Sigmoid colon (tissue), 7 donors: ENCODE data around the gene CTDP1. TPM values are rescaled to one million over a fixed set of nuclear protein-coding genes. Genes with fewer than 3 reads are reported as not detected.
A peak's percentile ranks its signal among the peaks of the same experiment; 100 is the strongest.

ENCODE experiments used
- DNase-seq: peaks from one replicate; pipeline ENCODE4 v3.0.0-alpha.2; 2019
- H3K27ac ChIP-seq, 4 donors: fragments of 200-600 bp; sonication (generic); one replicate each; pipeline ENCODE4 v1.5.1; 2016 to 2019; ENCODE audit warnings: mild to moderate bottlenecking in 1 of 4
- H3K27me3 ChIP-seq, 3 donors: fragments of 200-600 bp; sonication (generic); one replicate each; pipeline ENCODE4 v1.5.1; 2019; ENCODE audit warnings: mild to moderate bottlenecking in 1 of 3
- H3K36me3 ChIP-seq, 4 donors: fragments of 200-600 bp; sonication (generic); one replicate each; pipeline ENCODE4 v1.5.1; 2016 to 2019
- H3K4me1 ChIP-seq, 4 donors: fragments of 200-600 bp; sonication (generic); one replicate each; pipeline ENCODE4 v1.5.1; 2017 to 2019
- H3K4me3 ChIP-seq, 4 donors: fragments of 200-600 bp; sonication (generic); one replicate each; pipeline ENCODE4 v1.5.1; 2017 to 2019; ENCODE audit warnings: mild to moderate bottlenecking in 2 of 4, moderate library complexity in 1 of 4
- H3K9me3 ChIP-seq, 4 donors: fragments of 200-600 bp in 3 of 4; sonication (generic) in 3 of 4; one replicate each; pipeline versions ENCODE4 v1.5.1 to v1.6.1; 2013 to 2019
- CTCF ChIP-seq, 4 experiments: fragments of 450-650 bp in 3 of 4; fragments of 200-600 bp in 1 of 4; IDR thresholded peaks; one replicate each; pipeline ENCODE4 v1.5.1; 2016 to 2019; ENCODE audit warnings: antibody characterized with exemption in 4 of 4, mild to moderate bottlenecking in 3 of 4, moderate library complexity in 2 of 4
- EP300 ChIP-seq, 4 donors: sonication (generic); formaldehyde crosslinking; IDR thresholded peaks; one replicate each; pipeline ENCODE4 v1.6.1; 2017; ENCODE audit warnings: antibody characterized with exemption in 4 of 4
- POLR2A ChIP-seq, 2 donors: fragments of 450-650 bp; IDR thresholded peaks; one replicate each; pipeline ENCODE4 v1.6.1; 2016; ENCODE audit warnings: antibody characterized with exemption in 2 of 2, mild to moderate bottlenecking in 2 of 2, moderate library complexity in 2 of 2
- POLR2AphosphoS5 ChIP-seq, 4 donors: sonication (generic); formaldehyde crosslinking; IDR thresholded peaks; one replicate each; pipeline ENCODE4 v1.6.1; 2017; ENCODE audit warnings: antibody characterized with exemption in 4 of 4
- WGBS, 2 donors: extraction: QIAGEN DNeasy Blood & Tissue Kit; methylation state at CpG; one replicate each; pipeline ENCODE4 v1.1.7; 2013; 5-methylcytosine and 5-hydroxymethylcytosine counted together
- intact Hi-C: fragments of 100-400 bp; cut with DNase I; formaldehyde crosslinking; loops from one replicate; pipeline ENCODE4 v1.15.1; 2023
- polyA plus RNA-seq, 3 donors: library from polyadenylated mRNA; stranded (reverse); fragments of 200-250 nt; gene quantifications; one replicate each; pipeline ENCODE4 v1.2.3, GENCODE V29; 2013
- total RNA-seq, 4 donors: library from RNA; depleted of rRNA; stranded (reverse); fragments of >200 nt; gene quantifications; one replicate each; pipeline ENCODE4 v1.1.0, GENCODE V29; 2016
- donor health status: healthy with polysubstance abuse.
- donor health status: Bipolar disorder and iron deficiency.
- donor health status: healthy.

CTDP1 gene
- total and polyA plus RNA-seq, 7 donors = 11.1 to 25.9 (median 14.7) TPM

- intact Hi-C loops = loop anchor here (2.0 kb wide), 1 partner anchor 111 kb away; no protein-coding TSS in a partner anchor
- TF ChIP-seq POLR2A (IDR thresholded peaks at IDR 0.05) (no peak), CTCF (IDR thresholded peaks at IDR 0.05) (no peak)
- H3K4me1 ChIP-seq = peaks cover 0 to 12% (median 3%) of the 10 kb centered on the region in 4 donors
- no peaks in the 10 kb centered on the region for H3K36me3 ChIP-seq
- H3K4me3 ChIP-seq = no peak overlapping the region
- 73 to 85% methylated on average over 33 of the region's 33 CpGs for WGBS, 2 donors
- DNase-seq = peak; percentile 38
- peaks cover 11 to 26% (median 24%) of the 10 kb centered on the region in 3 donors for H3K27me3 ChIP-seq
- no peak overlapping the region for H3K27ac ChIP-seq
- no peaks in the 10 kb centered on the region for H3K9me3 ChIP-seq
These were observed 37.7 kb upstream of the CTDP1 start for GRCh38 chr18:79641722-79642497.

- WGBS, 2 donors = 77 to 85% methylated on average over 6 of the region's 6 CpGs
- TF ChIP-seq POLR2AphosphoS5 (IDR thresholded peaks at IDR 0.05) = no peak
- intact Hi-C loops = loop anchor here (2.0 kb wide), 1 partner anchor 112 kb away; no protein-coding TSS in a partner anchor
- H3K4me3 ChIP-seq = no peak overlapping the region
- DNase-seq = no peak
- no peak overlapping the region for H3K27ac ChIP-seq
- peaks cover 7 to 19% (median 17%) of the 10 kb centered on the region in 3 donors for H3K27me3 ChIP-seq
- H3K36me3 ChIP-seq = no peaks in the 10 kb centered on the region
- H3K4me1 ChIP-seq = peaks cover 0 to 10% (median 3%) of the 10 kb centered on the region in 4 donors
- H3K9me3 ChIP-seq = no peaks in the 10 kb centered on the region
These were observed 37.0 kb upstream of the CTDP1 start for GRCh38 chr18:79642626-79643025.

- Histone ChIP-seq H3K36me3 (no peaks in the 10 kb centered on the region), H3K4me1 (peaks cover 0 to 6% (median 2%) of the 10 kb centered on the region in 4 donors), H3K27ac (no peak overlapping the region), H3K4me3 (no peak overlapping the region), H3K9me3 (no peaks in the 10 kb centered on the region), H3K27me3 (peaks cover under 1 to 12% (median 10%) of the 10 kb centered on the region in 3 donors)
- peak; percentile 49 for DNase-seq
- 72 to 81% methylated on average over 27 of the region's 27 CpGs for WGBS, 2 donors
- intact Hi-C loops = loop anchor here (2.0 kb wide), 1 partner anchor 113 kb away; no protein-coding TSS in a partner anchor
- TF ChIP-seq EP300 (IDR thresholded peaks at IDR 0.05) = no peak
- no peak for TF ChIP-seq CTCF (IDR thresholded peaks at IDR 0.05)
These were observed 36.3 kb upstream of the CTDP1 start for GRCh38 chr18:79643054-79643984.

- Histone ChIP-seq H3K4me3 (no peak overlapping the region), H3K27ac (no peak overlapping the region), H3K4me1 (peaks cover 0 to 6% (median 0%) of the 10 kb centered on the region in 4 donors), H3K9me3 (no peaks in the 10 kb centered on the region), H3K36me3 (no peaks in the 10 kb centered on the region), H3K27me3 (peaks cover 0 to 5% (median 4%) of the 10 kb centered on the region in 3 donors)
- WGBS, 2 donors = 9 to 12% methylated on average over 22 of the region's 22 CpGs
- peak; percentile 79 for DNase-seq
- TF ChIP-seq CTCF (IDR thresholded peaks at IDR 0.05) = peak; percentile 77 to 98 (median 92)
- no peak for TF ChIP-seq EP300 (IDR thresholded peaks at IDR 0.05)
- intact Hi-C loops = loop anchor here (1.0 kb wide), 1 partner anchor 265 kb away; no protein-coding TSS in a partner anchor
These were observed 35.5 kb upstream of the CTDP1 start for GRCh38 chr18:79644006-79644665.
